Endothelial cell of umbilical vein (primary cell): ENCODE measurements around the gene SETBP1.

ENCODE experiments used
- CTCF ChIP-seq, 2 donors: IDR thresholded peaks; 1 replicate in 1 of 2; 2 replicates in 1 of 2; pipeline ENCODE4 v1.5.1; 2011; ENCODE audit warnings: low read length in 2 of 2, mild to moderate bottlenecking in 2 of 2, moderate library complexity in 2 of 2, control low read depth in 1 of 2, inconsistent platforms in 1 of 2, low read depth in 1 of 2; ENCODE audit not compliant: insufficient read depth in 1 of 2; ENCODE audit errors: extremely low read depth in 1 of 2
- EZH2 ChIP-seq: IDR thresholded peaks from 2 replicates; pipeline ENCODE4 v1.6.1; 2012; ENCODE audit warnings: borderline replicate concordance, low read depth, mild to moderate bottlenecking, moderate library complexity, low read length, inconsistent platforms; ENCODE audit not compliant: severe bottlenecking
- JUN ChIP-seq: IDR thresholded peaks from 2 replicates; pipeline ENCODE4 v1.6.1; 2011; ENCODE audit warnings: borderline replicate concordance, low read depth; ENCODE audit not compliant: insufficient read length, insufficient read depth
- MAX ChIP-seq: IDR thresholded peaks from 2 replicates; pipeline ENCODE4 v1.6.1; 2011; ENCODE audit not compliant: insufficient read depth, insufficient read length
- MYC ChIP-seq: IDR thresholded peaks from one replicate; pipeline ENCODE4 v1.6.1; 2011; ENCODE audit warnings: mild to moderate bottlenecking, low read depth, low read length
- POLR2A ChIP-seq: IDR thresholded peaks from 2 replicates; pipeline ENCODE4 v1.6.1; 2012; ENCODE audit warnings: low read depth, mild to moderate bottlenecking, control low read depth, low read length
- POLR2AphosphoS5 ChIP-seq: IDR thresholded peaks from 2 replicates; pipeline ENCODE4 v1.6.1; 2012; ENCODE audit warnings: low read depth, mild to moderate bottlenecking, control low read depth, low read length, moderate library complexity; ENCODE audit not compliant: insufficient read depth

GRCh38 chr18:45100321-45101105 lies 419.8 kb downstream of the SETBP1 start:
- TF ChIP-seq CTCF (IDR thresholded peaks at IDR 0.05; ENCODE audit: extremely low read depth in 1 of 2, insufficient read depth in 1 of 2, low read depth in 1 of 2, low read length in 2 of 2) (no peak), POLR2A (no peak), MAX (no peak), EZH2 (no peak), JUN (no peak), POLR2AphosphoS5 (no peak), MYC (no peak)
